ENCODE measurements around the gene C1orf116.
A peak's percentile ranks its signal among the peaks of the same experiment; 100 is the strongest.

C1orf116 gene

GRCh38 chr1:207032528-207033017, at the start of gene C1orf116:
Gene C1orf116, minus strand, starts transcription at chr1:207032756. Its CDS starts 5,158 bp downstream, at chr1:207027598.
- no peak for DNase-seq

DNA sequence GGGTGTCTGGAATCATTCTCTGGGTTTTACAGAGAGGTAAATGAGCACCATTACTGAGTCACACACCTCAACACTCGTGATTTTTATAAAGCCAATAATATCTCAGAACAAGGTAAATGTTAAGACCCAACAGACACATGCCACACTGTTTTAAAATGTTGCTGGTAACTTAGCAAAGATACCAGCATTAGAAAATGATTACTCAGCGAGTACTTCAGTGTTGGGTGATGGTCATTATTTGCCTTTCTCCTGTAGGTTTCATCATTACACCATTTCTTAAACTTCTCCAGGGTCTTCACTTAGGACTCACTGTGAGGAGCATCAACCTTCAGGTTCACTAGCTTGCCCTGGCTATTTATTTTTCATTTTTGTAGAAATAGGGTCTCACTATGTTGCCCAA, 49.2 kb upstream of the C1orf116 start:
- DNase-seq: no peak

DNA sequence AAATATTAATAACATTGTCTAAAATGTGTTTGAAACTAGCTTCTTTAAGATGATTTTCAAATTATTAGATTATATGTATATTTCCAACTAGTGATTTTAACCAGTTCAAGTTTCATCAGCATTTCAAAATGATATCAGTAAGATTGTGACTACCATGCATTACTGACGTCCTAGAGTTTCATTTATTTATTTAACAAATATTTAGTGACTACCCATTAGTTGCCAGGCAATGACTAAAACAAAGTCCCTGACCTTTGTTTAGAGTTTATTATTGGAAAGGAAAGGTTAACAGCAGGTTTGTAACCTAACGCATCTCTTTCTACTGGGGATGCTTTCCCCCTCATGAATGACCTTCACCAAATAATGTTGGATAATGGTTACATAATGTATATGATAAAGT, 48.5 kb upstream of the C1orf116 start:
- no peak for DNase-seq

- no peak for DNase-seq
Measured at GRCh38 chr1:207079706-207080241, 47.2 kb upstream of the C1orf116 start.

- DNase-seq: no peak
Measured at GRCh38 chr1:207078578-207079132, 46.1 kb upstream of the C1orf116 start.

DNA sequence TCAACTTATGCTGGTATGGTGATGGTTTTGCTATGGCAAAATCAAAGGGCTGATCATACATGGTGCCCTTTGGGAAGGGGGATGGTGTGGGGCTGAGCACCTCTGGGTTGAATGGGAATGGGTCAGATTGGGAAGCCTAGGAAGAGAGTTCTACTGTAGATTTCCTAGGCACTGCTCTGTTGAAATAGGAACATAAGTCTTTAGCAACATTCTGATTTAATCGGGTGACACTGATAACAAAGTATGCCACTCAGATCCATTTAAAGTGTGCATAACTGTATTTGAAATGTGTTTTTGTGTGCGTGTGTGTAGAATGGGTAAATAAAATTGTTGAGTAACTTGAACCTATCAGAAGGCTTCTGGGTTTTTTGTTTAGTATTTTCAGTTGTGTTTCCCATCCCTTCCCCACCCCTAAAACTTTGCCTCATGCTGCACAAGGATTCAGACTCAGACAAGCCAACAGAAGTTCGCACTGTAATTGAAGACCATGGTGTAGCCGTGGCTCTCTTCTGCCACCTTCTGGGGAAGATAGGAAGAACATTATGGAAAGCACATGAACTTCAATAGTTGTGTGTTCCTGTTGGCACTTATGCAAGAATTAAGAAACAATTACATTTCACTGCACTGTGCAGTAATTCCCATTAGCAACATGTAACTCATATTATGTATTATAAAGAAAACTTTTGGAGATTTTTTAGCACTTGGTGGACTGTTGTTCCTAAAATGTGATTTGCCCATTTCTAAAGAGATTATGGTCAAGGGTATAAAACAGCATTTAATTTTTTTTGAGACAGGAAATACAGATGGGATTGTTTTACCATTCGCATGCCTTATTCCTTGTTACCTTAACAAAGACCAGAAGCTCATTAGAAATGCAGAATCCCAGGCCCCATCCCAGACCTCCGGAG, 45.2 kb upstream of the C1orf116 start:
- peak; percentile 71 for DNase-seq

- no peak for DNase-seq
Measured at GRCh38 chr1:207077012-207077411, 44.5 kb upstream of the C1orf116 start.

GRCh38 chr1:207076181-207076955, 43.8 kb upstream of the C1orf116 start:
- no peak for DNase-seq

DNA sequence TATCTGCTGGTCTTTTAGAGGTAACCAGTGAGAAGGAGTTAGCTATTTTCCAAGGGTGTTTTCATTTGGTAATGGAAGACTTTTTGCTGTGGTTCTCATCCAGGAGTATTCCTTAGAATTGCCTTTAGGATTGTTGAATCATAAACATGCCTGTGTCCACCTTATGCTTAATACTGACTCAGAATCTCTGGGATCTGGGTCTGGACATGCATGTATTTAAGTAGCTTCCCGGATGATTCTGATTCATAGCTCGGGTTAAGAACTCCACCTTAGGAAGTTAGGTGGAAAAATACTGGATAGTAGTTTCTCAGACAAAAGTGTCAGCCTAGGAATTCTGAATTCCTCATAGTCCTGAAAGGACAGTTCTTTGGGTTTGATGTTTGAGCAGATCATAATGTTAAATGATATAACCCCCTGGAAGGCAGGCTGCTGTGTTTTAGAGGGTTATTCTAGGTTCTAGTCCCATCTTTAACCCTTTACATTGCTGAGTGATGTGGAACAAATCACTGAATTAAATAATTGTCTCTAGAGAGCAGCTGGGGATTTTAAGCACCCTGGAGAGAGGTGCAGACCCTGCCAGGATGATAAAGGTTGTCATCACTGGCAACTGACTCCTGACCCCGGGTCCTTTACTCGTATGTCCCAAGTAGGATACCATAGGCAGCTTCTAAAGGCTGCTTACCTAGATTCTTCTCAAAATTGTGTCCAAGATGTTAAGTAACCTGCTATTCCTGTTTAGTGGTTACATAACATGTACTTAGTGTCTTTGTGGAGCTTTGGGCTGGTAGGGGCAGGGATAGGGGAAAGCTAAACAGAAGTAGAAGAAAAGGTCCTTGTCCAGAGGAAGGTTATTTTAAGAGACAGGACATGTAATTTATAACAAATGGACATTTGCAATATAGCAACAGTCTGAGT, 41.6 kb upstream of the C1orf116 start:
- no peak for DNase-seq

- DNase-seq: no peak
Measured at GRCh38 chr1:207072233-207072632, 39.7 kb upstream of the C1orf116 start.

DNA sequence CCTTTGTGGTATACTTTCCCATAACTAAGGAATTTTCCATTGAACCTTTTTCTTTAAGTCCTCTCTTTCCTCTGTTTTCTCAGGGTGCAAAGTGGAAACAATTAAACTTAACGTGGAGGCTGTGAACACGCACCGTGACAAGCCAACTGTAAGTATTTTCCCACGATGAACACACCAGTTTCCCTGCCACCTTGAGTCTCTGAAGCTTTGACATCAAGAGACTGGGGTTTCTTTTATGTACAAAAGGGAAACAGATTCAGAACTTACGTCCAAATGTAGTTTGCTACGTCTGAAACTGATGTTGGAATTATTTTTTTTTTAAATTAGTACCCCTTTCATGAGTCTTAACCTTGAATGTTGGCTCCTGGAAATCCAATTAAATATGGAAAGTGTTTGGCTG, 38.9 kb upstream of the C1orf116 start:
- DNase-seq: no peak

DNA sequence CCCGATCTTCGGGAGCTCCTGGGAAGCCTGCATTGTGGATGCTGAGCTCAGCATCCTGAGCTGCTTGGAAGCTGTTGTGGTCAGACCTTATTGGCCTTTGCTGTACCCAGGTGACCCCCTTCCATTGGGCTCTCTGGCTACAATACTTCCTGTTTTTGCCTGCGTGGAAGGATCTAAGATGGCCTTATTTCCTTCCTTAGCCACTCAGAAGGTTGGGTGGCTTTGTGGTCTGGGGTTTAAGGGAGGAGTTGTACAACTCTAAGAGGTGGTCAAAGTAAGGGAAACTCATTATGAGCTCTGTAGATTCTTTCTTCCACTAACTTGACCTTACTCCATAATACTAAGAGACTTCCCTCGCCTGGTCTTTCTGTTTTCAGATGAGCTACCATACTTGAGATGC, 38.3 kb upstream of the C1orf116 start:
- DNase-seq: no peak

DNA sequence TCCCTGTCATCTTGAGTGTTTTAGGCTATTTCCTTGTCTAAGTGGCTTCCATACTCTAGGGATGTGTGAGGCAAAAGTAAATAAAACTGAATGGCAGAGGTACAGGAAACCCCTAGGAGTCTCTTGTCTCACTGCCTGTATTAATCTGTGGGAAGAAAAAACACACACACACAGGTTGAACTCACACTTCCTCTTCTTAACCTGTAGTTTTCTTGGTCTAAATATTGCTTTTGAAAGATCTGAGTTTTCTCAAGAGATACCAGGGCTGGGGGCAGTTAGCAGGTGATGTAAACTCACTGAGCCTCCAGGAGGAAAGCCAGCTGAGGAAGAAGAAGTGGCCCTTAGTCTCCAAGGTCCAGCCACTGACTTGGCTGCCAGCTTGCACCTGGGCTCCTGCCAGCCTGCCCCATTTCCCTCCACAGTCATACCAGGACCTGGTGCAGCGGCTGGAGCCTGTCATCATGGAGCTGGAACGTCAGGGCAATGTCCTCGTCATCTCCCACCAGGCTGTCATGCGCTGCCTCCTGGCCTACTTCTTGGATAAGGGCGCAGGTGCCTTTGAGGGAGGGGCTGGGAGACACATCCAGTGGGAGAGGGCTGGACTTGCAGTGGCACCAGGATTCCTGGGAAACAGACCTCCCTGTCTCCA, 37.4 kb upstream of the C1orf116 start:
- no peak for DNase-seq

- no peak for DNase-seq
Measured at GRCh38 chr1:207069061-207069460, 36.5 kb upstream of the C1orf116 start.

DNA sequence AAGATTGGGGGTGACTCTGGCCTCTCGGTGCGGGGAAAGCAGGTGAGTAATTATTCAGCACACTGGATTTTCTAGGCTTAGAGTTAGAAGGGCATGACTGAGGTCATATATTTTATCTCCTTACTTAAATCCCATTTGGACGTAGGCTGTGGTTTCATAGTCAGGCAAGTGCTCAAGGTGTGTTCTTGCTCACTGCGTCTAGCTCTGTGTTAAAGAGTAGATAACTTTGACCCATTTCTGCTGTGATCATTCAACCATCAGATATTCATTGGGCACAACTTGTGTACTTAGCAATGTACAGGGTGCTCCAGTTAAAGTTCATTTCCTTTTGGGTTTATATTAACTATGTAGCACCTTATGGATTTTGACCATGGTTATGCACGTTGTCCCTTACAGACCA, 35.1 kb upstream of the C1orf116 start:
- DNase-seq: no peak

DNA sequence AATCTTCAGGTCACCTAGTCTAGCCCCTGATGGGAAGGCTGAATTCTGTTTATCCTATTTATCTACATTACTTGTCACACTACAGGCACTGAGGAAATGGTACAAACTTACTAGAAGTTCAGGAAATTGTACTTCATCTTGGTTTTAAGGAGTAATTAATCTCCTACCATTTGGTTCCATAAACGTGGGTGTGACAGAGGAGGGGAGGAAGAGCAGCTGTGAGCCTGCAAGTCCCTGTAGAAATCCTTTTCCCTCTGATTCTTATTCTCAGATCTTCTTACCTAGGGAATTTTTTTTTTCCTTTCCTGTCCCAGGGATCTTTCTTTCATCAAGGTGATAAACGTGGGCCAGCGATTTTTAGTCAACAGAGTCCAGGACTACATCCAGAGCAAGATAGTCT, 34.6 kb upstream of the C1orf116 start:
- no peak for DNase-seq

DNA sequence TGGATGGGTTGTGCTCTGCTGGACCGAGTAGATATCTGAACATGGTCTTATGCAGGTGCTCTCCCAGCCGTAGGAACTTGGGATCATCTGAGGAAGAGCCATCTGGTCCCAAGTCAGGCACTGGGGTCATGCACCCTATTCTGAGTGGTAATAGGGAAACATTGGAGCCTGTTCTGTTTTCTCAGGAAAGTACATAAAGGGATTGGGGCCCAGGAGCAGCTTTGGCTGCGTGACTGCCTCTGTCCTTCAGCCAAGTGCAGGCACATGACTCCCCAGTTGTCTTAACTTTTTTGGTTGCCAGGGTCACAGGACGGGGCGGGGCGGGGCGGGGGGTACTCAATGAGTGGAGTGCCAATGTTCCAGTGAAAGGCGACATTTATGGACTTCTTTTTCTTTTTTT, 32.0 kb upstream of the C1orf116 start:
- DNase-seq: no peak

GRCh38 chr1:207063014-207063413, 30.5 kb upstream of the C1orf116 start:
- DNase-seq: no peak

DNA sequence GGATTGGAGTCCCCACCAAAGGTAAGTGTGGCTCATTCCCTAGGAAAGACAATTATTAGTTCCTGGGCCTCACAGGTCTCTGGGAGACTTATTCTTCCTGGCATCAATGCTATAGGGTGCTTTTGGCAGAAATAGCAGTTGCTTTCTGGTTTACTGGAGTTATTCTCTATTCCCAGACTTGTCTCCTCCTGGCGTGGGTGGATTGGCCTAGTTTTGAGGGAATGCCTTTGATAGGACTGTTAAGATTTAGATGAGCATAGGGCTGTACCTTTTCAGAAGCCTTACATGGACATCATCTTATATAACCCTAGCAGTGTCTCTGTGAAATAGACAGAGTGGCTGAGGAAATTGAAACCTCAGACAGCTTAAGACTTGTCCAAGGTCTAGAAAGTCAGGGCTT, 29.5 kb upstream of the C1orf116 start:
- no peak for DNase-seq

GRCh38 chr1:207060596-207060995, 28.0 kb upstream of the C1orf116 start:
- no peak for DNase-seq

- no peak for DNase-seq
Measured at GRCh38 chr1:207059881-207060280, 27.3 kb upstream of the C1orf116 start.

All from fibroblast of skin of right quadriceps (primary cell).